Measurements from ENCODE around the gene CHCT1. TPM values are rescaled to one million over a fixed set of nuclear protein-coding genes. Genes with fewer than 3 reads are reported as not detected.

The CHCT1 gene
- total RNA-seq, 4 donors from 2014 or later, result not detected

- no peak for ATAC-seq (ENCODE audit: low FRiP score)
- no peak for DNase-seq (ENCODE audit: low spot score)
- TF ChIP-seq, protein P1, sequence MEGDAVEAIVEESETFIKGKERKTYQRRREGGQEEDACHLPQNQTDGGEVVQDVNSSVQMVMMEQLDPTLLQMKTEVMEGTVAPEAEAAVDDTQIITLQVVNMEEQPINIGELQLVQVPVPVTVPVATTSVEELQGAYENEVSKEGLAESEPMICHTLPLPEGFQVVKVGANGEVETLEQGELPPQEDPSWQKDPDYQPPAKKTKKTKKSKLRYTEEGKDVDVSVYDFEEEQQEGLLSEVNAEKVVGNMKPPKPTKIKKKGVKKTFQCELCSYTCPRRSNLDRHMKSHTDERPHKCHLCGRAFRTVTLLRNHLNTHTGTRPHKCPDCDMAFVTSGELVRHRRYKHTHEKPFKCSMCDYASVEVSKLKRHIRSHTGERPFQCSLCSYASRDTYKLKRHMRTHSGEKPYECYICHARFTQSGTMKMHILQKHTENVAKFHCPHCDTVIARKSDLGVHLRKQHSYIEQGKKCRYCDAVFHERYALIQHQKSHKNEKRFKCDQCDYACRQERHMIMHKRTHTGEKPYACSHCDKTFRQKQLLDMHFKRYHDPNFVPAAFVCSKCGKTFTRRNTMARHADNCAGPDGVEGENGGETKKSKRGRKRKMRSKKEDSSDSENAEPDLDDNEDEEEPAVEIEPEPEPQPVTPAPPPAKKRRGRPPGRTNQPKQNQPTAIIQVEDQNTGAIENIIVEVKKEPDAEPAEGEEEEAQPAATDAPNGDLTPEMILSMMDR (IDR thresholded peaks at IDR 0.05), result no peak
Measured at GRCh38 chr17:60392845-60393702, 29.2 kb upstream of the CHCT1 start.

DNA sequence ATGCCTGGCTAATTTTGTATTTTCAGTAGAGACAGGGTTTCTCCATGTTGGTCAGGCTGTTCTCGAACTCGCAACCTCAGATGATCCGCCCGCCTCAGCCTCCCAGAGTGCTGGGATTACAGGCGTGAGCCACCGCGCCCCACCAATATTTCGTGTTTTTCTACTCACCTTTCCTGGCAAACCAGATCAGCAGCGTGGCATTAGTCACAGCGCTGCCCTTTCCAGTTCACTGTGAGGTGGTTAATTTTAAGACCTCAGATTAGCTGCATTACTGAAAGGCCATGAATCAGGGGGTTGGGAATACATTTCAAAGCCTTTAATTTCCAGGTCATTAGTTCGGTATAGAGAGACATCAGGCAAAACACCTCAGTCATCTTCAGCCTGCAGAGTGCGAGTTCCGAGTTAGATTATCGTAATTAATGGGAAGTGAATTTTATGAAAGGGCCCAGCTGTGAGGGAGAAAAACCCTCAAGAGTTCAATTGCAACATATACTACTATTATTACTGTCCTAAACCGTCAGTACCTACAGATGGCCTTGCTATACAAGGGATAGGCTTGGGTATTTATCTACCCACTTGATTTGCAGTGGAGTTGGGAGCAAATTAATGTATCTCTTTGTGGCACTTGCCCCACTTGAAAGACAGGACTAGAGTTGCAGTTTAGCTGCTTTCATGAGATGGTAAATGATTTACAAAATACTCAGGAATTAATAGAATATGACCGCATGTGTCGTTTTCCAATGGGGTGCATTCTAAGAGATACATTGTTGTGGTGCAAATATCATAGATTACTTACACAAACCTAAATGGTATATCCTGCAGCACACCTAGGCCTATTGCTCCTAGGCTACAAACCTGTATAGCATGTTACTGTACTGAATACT is 28.2 kb upstream of the CHCT1 start:
- TF ChIP-seq, protein P1 (IDR thresholded peaks at IDR 0.05), result no peak
- ATAC-seq (ENCODE audit: low FRiP score), result no peak
- no peak for DNase-seq (ENCODE audit: low spot score)

GRCh38 chr17:60395508-60396065 is 26.7 kb upstream of the CHCT1 start:
- no peak for ATAC-seq (ENCODE audit: low FRiP score)
- DNase-seq (ENCODE audit: low spot score), result no peak
- TF ChIP-seq, protein P1 (IDR thresholded peaks at IDR 0.05), result no peak

DNA sequence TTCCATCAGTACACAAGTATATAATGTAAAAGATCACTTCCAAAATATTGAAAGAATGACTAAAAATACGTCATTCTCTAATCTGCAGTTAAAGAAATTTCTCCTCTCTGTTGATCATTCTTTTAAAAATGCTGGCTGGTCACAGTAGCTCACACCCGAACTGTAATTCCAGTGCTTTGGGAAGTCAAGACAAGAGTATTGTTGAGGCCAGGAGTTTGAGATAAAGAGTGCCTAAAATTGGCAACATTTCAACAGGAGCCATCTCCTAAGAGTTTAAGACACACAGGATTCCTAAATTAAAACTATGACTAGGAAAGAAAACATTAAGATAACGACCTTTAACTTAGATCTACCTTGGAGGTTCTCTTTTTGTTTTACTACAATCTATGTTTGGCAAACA is 25.9 kb upstream of the CHCT1 start:
- TF ChIP-seq, protein P1 (IDR thresholded peaks at IDR 0.05), result no peak
- ATAC-seq (ENCODE audit: low FRiP score) (no peak), DNase-seq (ENCODE audit: low spot score) (no peak)

- no peak for ATAC-seq (ENCODE audit: low FRiP score)
- TF ChIP-seq, protein P1 (IDR thresholded peaks at IDR 0.05), result no peak
- no peak for DNase-seq (ENCODE audit: low spot score)
Measured at GRCh38 chr17:60398227-60398959, 23.9 kb upstream of the CHCT1 start.

DNA sequence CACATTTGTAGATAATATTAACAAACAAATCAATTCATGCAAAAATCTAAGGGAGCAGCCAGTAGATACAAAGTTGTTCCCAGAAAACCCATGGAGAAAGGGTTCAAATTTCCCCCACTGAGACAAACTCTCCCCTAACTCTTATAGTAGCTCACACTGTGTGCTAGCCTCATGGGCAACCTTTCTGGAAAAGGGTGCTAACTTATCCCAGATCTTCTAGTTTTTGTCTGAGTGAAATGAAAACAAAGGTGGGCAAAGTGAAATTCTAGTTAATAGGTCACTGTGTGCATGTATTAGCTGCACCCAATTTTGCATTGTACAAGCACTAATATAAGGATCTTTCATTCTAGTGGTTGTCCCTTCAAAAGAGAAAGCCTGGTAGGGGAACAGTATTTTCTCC is 20.5 kb upstream of the CHCT1 start:
- TF ChIP-seq, protein P1 (IDR thresholded peaks at IDR 0.05), result no peak
- ATAC-seq (ENCODE audit: low FRiP score) (no peak), DNase-seq (ENCODE audit: low spot score) (no peak)
